Measurements from ENCODE around the gene SLC9A6.

Gene SLC9A6

DNA sequence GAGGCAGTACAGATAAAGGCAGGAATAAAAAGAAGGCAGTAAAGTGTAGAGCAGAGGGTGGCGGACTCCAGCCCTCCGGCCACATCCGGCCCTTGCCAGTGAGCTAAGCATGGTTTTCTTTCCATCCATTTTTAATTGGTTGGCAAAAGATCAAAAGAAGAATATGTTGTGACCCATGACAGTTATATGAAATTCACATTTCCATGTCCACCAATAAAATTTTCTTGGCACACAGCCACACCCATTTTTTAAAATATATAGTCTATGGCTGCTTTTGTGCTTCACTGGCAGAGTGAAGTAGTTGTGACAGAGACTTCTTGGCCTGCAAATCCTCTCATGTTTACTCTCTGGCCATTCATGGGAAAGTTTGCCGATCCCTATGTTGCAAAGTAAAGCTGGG is 29.8 kb downstream of the SLC9A6 start:
- Mint-ChIP-seq H3K9me3 (no peaks in the 10 kb centered on the region), H3K4me1 (no peaks in the 10 kb centered on the region)
- no peak for ATAC-seq

DNA sequence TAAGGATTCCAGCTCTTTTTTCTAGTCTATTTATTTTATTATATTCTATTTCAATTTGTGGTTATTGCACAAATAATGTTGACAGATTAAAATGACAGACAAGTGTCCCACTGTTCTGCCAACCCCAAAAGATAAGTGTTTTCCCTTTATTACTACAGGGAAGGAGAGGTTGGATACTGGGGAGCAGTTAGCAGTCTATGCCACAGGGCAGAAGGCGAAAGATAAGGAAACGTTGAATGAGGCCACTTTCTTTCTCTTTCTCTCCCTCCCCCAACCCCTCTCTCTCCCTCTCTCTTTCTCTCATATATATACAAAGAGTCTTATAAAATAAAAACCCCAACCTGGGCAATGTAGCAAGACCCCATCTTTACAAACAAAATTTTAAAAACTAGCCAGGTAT is 31.6 kb downstream of the SLC9A6 start:
- no peak for DNase-seq
- peaks cover 9% of the 10 kb centered on the region for H3K4me1 Mint-ChIP-seq
- H3K4me3 Mint-ChIP-seq, result no peak overlapping the region
- no peaks in the 10 kb centered on the region for H3K9me3 Mint-ChIP-seq
- H3K27ac Mint-ChIP-seq, result no peak overlapping the region
- ATAC-seq, result no peak
- no peaks in the 10 kb centered on the region for H3K27me3 Mint-ChIP-seq

More for the DNA sequence above, 29.8 kb downstream of the SLC9A6 start:
- no peak overlapping the region for H3K4me3 Mint-ChIP-seq
- H3K27me3 Mint-ChIP-seq, result no peaks in the 10 kb centered on the region
- H3K27ac Mint-ChIP-seq, result no peak overlapping the region
- no peak for DNase-seq

DNA sequence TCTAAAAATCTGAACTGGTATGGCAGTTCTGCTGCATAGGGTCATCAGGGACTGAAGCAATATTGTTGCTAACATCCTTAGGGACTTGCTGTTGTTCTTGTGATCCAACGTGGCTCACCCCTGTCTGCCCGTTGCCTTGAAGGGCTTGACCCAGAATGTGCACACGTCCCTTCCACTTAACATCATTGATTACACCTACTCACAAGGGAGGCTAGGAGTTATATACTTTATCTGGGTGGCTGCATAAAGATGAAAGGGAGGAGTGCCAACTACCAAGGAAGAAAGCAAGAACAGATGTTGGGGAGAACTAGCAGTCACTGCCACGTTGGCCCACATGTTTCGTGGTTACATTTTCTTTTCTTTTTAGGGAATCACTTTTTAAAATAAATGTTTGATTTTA is 34.0 kb downstream of the SLC9A6 start:
- Mint-ChIP-seq H3K27me3 (no peaks in the 10 kb centered on the region), H3K4me3 (no peak overlapping the region), H3K27ac (peak overlapping the region in 1 of 2 donors; percentile 59), H3K9me3 (no peaks in the 10 kb centered on the region), H3K4me1 (peaks cover 9% of the 10 kb centered on the region)
- DNase-seq (no peak), ATAC-seq (no peak)

DNA sequence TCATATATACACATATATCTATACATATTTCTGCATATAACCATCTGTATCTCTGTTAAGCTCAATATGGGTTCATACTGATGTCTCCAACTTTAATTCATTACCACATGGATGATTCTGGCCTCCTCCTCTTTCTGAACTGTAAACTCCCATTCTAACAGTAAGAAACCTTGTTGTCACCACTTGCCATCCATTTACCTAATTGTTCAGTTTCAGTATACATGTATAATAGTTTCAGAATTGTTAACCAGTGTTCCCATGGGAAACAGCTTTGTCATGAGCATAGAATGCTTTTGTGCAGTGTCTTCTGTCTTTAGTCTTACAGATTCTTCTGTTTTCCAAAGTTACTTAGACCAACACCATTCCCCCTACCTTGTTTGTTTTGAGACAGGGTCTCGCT is 35.9 kb downstream of the SLC9A6 start:
- H3K9me3 Mint-ChIP-seq, result no peaks in the 10 kb centered on the region
- H3K27me3 Mint-ChIP-seq, result no peaks in the 10 kb centered on the region
- peak overlapping the region; percentile 34 to 65 for H3K27ac Mint-ChIP-seq
- no peak overlapping the region for H3K4me3 Mint-ChIP-seq
- DNase-seq, result no peak
- H3K4me1 Mint-ChIP-seq, result peaks cover 9% of the 10 kb centered on the region
- no peak for ATAC-seq

DNA sequence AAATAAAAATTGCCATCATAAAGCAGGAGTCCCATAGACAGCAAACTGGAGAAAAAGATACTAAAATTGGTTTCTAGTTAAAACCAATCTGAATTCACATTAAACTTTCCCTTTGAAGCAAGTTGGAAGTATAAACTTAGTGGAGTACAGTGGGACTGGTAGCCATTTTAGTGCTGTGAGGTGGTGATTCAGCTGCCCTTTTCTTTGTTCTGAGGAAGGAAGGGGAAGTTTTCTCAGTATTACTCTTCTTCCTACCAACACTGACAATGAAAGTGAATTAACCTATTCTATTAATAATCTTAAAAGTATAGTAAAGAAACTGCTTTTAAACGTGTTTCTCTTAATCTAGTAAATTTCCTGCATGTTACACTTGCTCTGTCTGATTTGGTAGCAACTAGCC is 36.7 kb downstream of the SLC9A6 start:
- H3K4me1 Mint-ChIP-seq, result peaks cover 9% of the 10 kb centered on the region
- H3K27me3 Mint-ChIP-seq, result no peaks in the 10 kb centered on the region
- H3K27ac Mint-ChIP-seq, result peak overlapping the region; percentile 34 to 40
- DNase-seq (no peak), ATAC-seq (no peak)
- peak overlapping the region in 1 of 2 donors; percentile 13 for H3K4me3 Mint-ChIP-seq
- no peaks in the 10 kb centered on the region for H3K9me3 Mint-ChIP-seq

DNA sequence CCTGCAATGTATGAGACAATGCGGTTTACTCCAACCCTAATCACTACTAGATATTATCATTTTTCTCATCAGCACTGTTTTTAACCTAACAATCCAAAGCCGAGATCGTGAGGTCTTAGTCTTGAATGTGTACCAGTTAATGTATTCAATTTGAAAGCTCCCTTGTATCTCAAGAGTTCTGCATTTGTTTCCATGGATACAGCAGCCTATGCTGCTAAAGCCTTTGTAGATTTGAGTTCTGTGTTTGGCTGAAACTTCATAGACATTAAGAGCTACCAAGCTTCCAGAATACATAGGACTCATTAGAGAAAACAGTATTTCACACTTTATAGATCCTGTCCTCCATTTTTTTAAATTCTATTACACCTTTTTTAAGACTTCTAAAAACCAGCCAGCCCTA is 39.9 kb downstream of the SLC9A6 start:
- Mint-ChIP-seq H3K4me3 (no peak overlapping the region), H3K4me1 (peaks cover 9% of the 10 kb centered on the region), H3K27ac (peak overlapping the region in 1 of 2 donors; percentile 40), H3K27me3 (no peaks in the 10 kb centered on the region), H3K9me3 (no peaks in the 10 kb centered on the region)
- ATAC-seq (no peak), DNase-seq (no peak)

DNA sequence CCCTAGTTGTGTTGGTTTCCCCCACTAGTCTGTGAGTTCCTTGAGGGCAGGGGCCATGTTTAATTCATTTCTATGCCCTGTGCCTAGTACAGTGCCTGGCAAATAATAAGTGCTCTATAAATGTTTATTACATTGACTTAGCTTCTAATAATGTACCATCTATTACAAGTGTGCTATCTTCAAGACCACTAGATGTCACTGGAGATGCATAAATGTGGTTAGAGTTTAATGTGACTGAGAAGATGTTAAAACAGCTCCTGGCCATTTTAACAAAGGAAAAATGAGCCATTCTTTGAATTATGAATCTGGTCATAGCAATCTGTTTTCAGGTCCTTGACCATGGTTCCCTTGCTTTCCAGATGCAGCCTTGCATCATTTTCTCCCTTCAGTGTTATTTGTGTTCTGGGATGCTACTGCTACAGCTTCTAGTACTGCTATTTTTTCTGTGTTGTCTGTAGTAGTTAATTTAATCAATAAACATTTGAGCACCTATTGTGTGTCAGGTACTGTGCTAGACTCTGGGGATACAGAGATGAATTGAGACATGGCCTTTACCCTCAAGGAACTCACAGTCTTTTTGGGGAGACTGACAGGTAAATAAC is 43.2 kb downstream of the SLC9A6 start:
- Mint-ChIP-seq H3K9me3 (no peaks in the 10 kb centered on the region), H3K27ac (no peak overlapping the region), H3K27me3 (no peaks in the 10 kb centered on the region), H3K4me1 (no peaks in the 10 kb centered on the region), H3K4me3 (no peak overlapping the region)
- peak; percentile 54 for ATAC-seq
- DNase-seq, result peak in 1 of 2 donors; percentile 5

DNA sequence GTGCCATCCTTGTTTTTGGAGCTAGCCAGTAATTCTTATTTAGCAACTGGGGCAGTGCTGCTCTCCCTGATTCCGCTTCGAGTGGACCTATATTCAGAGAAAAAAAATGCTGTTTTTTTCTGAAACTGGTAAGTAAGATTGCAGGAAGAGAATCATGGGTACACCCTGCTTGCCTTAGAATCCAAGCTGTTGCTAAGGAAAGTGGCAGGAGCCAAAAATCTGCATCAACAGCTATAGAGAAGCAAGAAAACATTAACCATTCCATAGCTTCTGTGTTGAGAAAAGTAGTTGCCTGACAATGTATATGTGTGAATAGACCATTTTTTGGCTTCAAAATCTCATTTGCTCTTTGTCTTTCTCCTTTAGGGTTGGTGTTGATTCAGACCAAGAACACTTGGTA is 44.5 kb downstream of the SLC9A6 start:
- Mint-ChIP-seq H3K27me3 (no peaks in the 10 kb centered on the region), H3K27ac (no peak overlapping the region), H3K4me1 (no peaks in the 10 kb centered on the region), H3K9me3 (no peaks in the 10 kb centered on the region), H3K4me3 (no peak overlapping the region)
- DNase-seq (no peak), ATAC-seq (no peak)

DNA sequence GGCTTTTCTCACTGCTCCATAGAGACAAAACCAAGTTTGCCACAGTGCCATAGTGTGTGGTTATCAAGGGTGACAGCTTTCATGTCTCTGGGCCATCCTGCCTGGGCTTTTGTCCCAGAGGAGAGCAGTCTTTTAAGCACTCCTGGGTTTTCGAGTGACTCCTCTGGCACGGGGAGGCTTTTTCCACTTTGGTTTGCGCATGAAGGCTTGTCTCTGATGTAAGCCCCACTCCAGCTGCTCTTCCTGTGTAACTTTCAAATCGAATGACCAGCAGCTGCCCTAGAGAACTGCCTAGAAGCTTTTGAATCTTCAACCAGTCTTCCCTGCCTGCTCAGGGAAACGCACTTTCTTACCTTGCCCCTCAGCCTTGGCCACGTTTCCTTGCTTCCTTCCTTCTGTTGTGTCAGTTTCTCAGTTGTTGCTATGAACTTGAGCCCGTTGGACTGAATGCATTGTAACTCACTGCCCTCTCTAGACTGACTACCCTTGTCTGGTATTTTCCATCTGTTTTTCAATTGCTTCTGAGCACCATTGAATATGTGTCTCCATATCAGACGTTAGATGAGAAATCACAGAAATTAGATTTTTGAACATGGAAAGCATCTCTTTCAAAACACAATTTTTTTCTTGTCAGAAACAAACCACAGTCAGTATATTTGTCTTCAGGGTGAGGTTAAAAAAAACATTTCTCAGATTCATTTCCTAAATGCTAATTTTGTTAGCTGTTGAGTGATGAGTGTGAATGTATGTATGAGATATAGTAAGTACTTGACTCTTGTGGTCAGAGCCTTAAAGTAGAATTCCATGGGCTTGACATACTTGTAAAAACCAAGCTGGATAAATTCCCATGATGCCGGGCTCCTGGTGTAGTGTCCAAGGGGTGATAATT is 45.3 kb downstream of the SLC9A6 start:
- DNase-seq, result no peak
- Mint-ChIP-seq H3K27ac (no peak overlapping the region), H3K4me1 (no peaks in the 10 kb centered on the region), H3K9me3 (no peaks in the 10 kb centered on the region), H3K27me3 (no peaks in the 10 kb centered on the region), H3K4me3 (no peak overlapping the region)
- ATAC-seq, result no peak

DNA sequence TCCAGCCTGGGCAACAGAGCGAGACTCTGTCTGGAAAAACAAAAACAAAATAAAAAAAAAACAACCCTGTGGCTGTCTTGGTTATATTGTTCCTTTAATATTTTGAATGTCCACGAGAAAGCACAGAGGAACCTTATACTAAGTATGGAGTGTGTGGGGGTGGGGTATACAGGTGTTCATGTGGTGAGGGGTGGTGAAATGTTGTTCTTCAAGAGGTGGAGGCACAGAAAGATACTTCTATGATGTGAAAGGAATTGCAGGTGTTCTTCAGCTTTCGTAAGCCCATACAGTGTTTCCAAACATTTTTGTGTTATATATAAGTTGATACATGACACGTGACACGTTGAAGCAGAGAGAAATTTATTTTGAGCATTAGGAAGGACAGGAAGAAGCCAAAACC is 46.4 kb downstream of the SLC9A6 start:
- Mint-ChIP-seq H3K4me3 (no peak overlapping the region), H3K27me3 (no peaks in the 10 kb centered on the region), H3K4me1 (no peaks in the 10 kb centered on the region), H3K9me3 (no peaks in the 10 kb centered on the region), H3K27ac (no peak overlapping the region)
- ATAC-seq, result no peak
- DNase-seq, result no peak

DNA sequence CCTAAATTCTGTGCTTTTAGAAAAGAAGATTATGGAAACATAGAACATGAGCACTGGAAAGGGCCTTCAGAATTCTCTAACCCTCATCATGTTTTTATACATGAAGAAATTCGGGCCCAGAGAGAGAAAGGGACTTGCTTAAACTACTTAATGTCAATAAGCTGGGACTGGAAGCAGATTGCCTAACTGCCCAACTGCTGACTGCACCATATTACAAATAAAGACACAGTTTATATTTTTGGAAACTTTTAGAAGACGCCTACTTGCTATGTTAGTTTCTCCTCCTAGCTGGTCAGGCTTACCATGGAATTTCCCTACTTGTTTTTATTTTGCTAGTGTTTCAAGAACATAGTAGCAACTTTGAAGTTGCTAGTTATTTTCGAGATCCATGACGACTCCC is 47.1 kb downstream of the SLC9A6 start:
- Mint-ChIP-seq H3K4me1 (no peaks in the 10 kb centered on the region), H3K4me3 (no peak overlapping the region), H3K27me3 (no peaks in the 10 kb centered on the region), H3K27ac (no peak overlapping the region), H3K9me3 (no peaks in the 10 kb centered on the region)
- no peak for DNase-seq
- no peak for ATAC-seq

DNA sequence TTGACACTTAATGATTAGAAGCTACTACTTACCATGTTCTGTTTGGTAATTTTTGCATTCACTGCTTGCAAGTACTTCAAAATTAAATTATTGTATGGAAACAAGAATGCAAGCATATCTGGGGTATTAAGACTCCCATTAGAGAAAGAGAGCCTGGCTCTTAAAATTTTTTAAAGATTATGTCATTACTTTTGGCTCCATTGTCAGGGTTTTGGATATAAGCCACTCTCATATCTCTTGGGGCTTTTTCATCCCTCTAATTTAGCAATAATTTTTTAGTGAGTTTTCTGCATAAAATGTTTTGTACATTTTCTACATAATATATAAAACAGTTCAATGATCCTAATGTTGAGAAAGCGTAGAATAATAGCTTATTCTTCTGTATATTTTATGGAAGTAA is 49.4 kb downstream of the SLC9A6 start:
- no peak overlapping the region for H3K4me3 Mint-ChIP-seq
- DNase-seq, result no peak

DNA sequence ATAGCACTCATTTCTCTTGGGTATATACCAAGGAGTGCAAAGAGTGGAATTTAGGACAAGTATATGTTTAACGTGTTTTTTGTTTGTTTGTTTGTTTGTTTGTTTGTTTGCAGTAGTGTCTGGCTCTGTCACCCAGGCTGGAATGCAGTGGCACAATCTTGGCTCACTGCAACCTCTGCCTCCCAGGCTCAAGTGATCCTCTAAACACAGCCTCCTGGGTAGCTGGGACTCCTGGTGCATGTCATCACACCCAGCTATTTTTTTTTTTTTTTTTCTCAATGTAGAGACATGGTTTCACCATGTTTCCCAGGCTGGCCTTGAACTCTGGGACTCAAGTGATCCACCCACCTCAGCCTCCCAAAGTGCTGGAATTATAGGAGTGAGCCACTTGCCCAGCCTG is 50.4 kb downstream of the SLC9A6 start:
- no peak for ATAC-seq
- no peaks in the 10 kb centered on the region for H3K4me1 Mint-ChIP-seq
- H3K27me3 Mint-ChIP-seq, result no peaks in the 10 kb centered on the region
- no peak overlapping the region for H3K4me3 Mint-ChIP-seq
- no peak overlapping the region for H3K27ac Mint-ChIP-seq
- no peaks in the 10 kb centered on the region for H3K9me3 Mint-ChIP-seq
- no peak for DNase-seq

More for the DNA sequence above, 49.4 kb downstream of the SLC9A6 start:
- Mint-ChIP-seq H3K27ac (no peak overlapping the region), H3K9me3 (no peaks in the 10 kb centered on the region), H3K4me1 (no peaks in the 10 kb centered on the region), H3K27me3 (no peaks in the 10 kb centered on the region)
- no peak for ATAC-seq

DNA sequence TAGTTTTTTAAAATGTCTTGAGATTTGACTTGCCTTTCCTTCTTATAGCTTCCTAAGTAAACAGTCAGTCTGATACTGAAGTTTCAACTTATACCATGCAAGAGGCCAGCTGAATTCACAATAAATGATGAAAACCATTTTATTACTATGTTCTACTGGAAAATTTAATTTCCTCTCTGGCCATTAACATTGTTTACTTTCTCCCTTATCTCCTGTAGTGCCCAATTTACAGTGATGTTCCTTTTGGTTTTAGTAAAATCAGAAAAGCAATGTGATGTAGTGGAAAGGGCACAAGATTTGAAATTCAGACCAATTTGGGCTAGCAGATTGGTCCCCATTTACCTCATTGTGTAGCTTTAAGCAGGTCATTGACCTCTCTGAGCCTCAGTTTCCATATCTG is 54.2 kb downstream of the SLC9A6 start:
- Mint-ChIP-seq H3K4me1 (no peaks in the 10 kb centered on the region), H3K9me3 (no peaks in the 10 kb centered on the region), H3K27me3 (no peaks in the 10 kb centered on the region), H3K4me3 (no peak overlapping the region), H3K27ac (peak overlapping the region in 1 of 2 donors; percentile 46)
- DNase-seq (no peak), ATAC-seq (no peak)

DNA sequence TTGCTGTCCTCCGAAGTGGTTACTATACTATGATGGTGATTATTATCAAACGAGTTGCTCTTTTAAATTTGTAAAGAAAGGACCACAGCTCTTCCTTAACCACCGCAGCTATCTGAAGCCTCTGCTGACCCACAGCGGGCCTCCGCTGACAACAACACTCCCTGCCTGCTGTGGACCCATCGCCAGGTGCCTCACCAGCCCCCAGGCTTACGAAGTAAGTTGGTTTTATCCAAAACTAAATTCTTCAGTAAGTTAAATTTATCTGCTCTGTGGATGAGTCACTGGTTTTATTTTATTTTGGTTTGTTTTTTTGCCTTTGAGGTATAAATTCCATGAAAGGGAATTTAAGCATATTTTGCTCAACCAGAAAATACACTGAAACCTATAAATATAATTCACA is 54.7 kb downstream of the SLC9A6 start:
- Mint-ChIP-seq H3K4me3 (no peak overlapping the region), H3K4me1 (no peaks in the 10 kb centered on the region), H3K9me3 (no peaks in the 10 kb centered on the region), H3K27me3 (no peaks in the 10 kb centered on the region), H3K27ac (no peak overlapping the region)
- no peak for ATAC-seq
- no peak for DNase-seq

DNA sequence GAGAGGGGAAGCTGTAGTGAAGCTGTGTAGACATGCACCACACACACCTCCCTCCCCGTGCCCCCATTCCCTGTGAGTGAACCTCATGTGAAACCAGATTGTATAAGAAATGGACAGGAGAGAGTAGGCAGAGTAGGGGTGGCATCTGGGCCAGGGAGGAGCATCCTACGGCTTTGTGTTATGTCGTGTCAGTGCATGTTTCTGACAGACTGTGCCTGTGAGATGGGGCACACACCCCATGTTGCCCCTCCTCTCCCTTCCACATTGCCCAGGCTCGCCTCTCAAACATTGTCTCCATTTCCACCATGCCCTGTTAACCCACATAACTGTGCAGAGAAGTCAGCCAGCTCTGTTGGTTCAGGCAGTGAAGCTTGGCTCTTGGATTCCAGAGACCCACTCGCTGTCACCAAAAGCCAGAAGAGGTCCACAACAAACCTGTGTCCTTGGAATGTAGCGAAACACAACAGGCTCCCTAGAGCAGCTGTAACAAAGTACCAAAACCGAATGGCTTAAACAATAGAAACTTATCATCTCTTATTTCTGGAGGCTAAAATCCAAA is 56.1 kb downstream of the SLC9A6 start:
- Mint-ChIP-seq H3K4me1 (no peaks in the 10 kb centered on the region), H3K4me3 (no peak overlapping the region), H3K27ac (no peak overlapping the region), H3K27me3 (no peaks in the 10 kb centered on the region), H3K9me3 (no peaks in the 10 kb centered on the region)
- DNase-seq (no peak), ATAC-seq (no peak)

Data from stimulated activated naive CD8-positive, alpha-beta T cell treated with anti-CD3 and anti-CD28 coated beads, Interleukin-15, amount 100 ng/mL, for 72 hours (primary cell).